OCI-LY7 (cell line): Measurements from ENCODE around the gene COQ10A. TPM values are rescaled to one million over a fixed set of nuclear protein-coding genes. Genes with fewer than 3 reads are reported as not detected.

Source experiments
- BruUV-seq: library from RNA; stranded (reverse); fragments of 400-500 nt; replicated peaks from 2 replicates; lab custom pipeline; 2021; lab: Mats Ljungman, UMichigan
- CTCF ChIA-PET: fragments of 300-600 bp; sonication (Branson Sonifier 250); formaldehyde crosslinking; loops from one replicate; lab custom pipeline; 2022; ENCODE audit warnings: antibody characterized with exemption; ENCODE audit not compliant: unreplicated experiment; lab: Charles Lee
- POLR2A ChIA-PET: fragments of 300-600 bp; sonication (Branson Sonifier 250); formaldehyde crosslinking; loops from one replicate; lab custom pipeline; 2022; ENCODE audit warnings: antibody characterized with exemption; lab: Charles Lee
- DNase-seq: peaks from one replicate; pipeline ENCODE4 v3.0.0-alpha.2; 2015; ENCODE audit warnings: low spot score
- H2AFZ ChIP-seq: fragments of 200-600 bp; sonication (generic), shearing (Covaris generic); 2 replicates; pipeline ENCODE4 v1.6.1; 2014; ENCODE audit warnings: mild to moderate bottlenecking, antibody characterized with exemption, low read length, moderate library complexity
- H3K27ac ChIP-seq: fragments of 200-600 bp; sonication (generic); 2 replicates; pipeline ENCODE4 v1.5.1; 2014; ENCODE audit warnings: mixed run types, low read depth, mild to moderate bottlenecking, moderate library complexity, low read length, inconsistent platforms; ENCODE audit not compliant: poor library complexity, severe bottlenecking
- H3K36me3 ChIP-seq: fragments of 200-600 bp; sonication (generic); 2 replicates; pipeline ENCODE4 v1.6.1; 2014; ENCODE audit warnings: mild to moderate bottlenecking, antibody characterized with exemption, low read length, moderate library complexity, mixed read lengths; ENCODE audit not compliant: insufficient read depth
- H3K4me1 ChIP-seq: fragments of 200-600 bp; sonication (generic); 2 replicates; pipeline ENCODE4 v1.5.1; 2014; ENCODE audit warnings: mild to moderate bottlenecking, low read length; ENCODE audit not compliant: insufficient read depth, poor library complexity, severe bottlenecking
- H3K4me2 ChIP-seq: fragments of 200-600 bp; sonication (generic); 2 replicates; pipeline ENCODE4 v1.6.1; 2014; ENCODE audit warnings: mild to moderate bottlenecking, low read length
- H3K4me3 ChIP-seq: fragments of 200-600 bp; sonication (generic); 2 replicates; pipeline ENCODE4 v1.5.1; 2014; ENCODE audit warnings: mild to moderate bottlenecking, low read depth, low read length; ENCODE audit not compliant: poor library complexity, severe bottlenecking
- H3K79me2 ChIP-seq: fragments of 200-600 bp; sonication (generic); 2 replicates; pipeline ENCODE4 v1.6.1; 2016; ENCODE audit warnings: low read depth, mild to moderate bottlenecking, low read length, moderate library complexity, mixed read lengths; ENCODE audit not compliant: insufficient read depth
- H3K9me2 ChIP-seq: fragments of 200-600 bp; sonication (generic); 2 replicates; pipeline ENCODE4 v1.6.1; 2016; ENCODE audit warnings: mild to moderate bottlenecking, low read length, mixed read lengths; ENCODE audit not compliant: insufficient read depth
- H3K9me3 ChIP-seq: fragments of 200-600 bp; sonication (generic); 2 replicates; pipeline ENCODE4 v1.6.1; 2014; ENCODE audit warnings: mild to moderate bottlenecking, mixed run types, low read length, mixed read lengths
- H4K20me1 ChIP-seq: fragments of 200-600 bp; sonication (generic); 2 replicates; pipeline ENCODE4 v1.6.1; 2014; ENCODE audit warnings: mild to moderate bottlenecking, antibody characterized with exemption, low read length, moderate library complexity, mixed read lengths; ENCODE audit not compliant: insufficient read depth
- CTCF ChIP-seq: fragments of 200-600 bp; sonication (generic); conservative IDR thresholded peaks from 2 replicates; pipeline ENCODE4 v1.5.1; 2014; ENCODE audit warnings: mild to moderate bottlenecking, antibody characterized with exemption, low read length, moderate library complexity, mixed read lengths
- EZH2phosphoT487 ChIP-seq: fragments of 200-600 bp; sonication (generic); IDR thresholded peaks from 2 replicates; pipeline ENCODE4 v1.6.1; 2018; ENCODE audit warnings: low read depth, borderline replicate concordance, mild to moderate bottlenecking, mixed run types, antibody characterized with exemption, low read length, moderate library complexity, mixed read lengths
- intact Hi-C: fragments of 100-400 bp; cut with micrococcal nuclease; formaldehyde crosslinking; loops from one replicate; pipeline ENCODE4 v1.10.0; 2022; ENCODE audit not compliant: unreplicated experiment
- total RNA-seq, 2 experiments: library from RNA; depleted of rRNA in 1 of 2; stranded (reverse); fragments of >200 nt in 1 of 2; shearing (Covaris generic) in 1 of 2; gene quantifications; 2 replicates each; pipeline ENCODE4 v1.2.3, GENCODE V29; 2014 to 2022

Gene COQ10A
- total RNA-seq, 2 experiments from 2014 or later = 20.6 to 22.1 TPM

GRCh38 chr12:56260380-56260779 lies 6.4 kb upstream of the COQ10A start:
- intact Hi-C loops = no loop called here
- CTCF ChIA-PET = no interaction called here

DNA sequence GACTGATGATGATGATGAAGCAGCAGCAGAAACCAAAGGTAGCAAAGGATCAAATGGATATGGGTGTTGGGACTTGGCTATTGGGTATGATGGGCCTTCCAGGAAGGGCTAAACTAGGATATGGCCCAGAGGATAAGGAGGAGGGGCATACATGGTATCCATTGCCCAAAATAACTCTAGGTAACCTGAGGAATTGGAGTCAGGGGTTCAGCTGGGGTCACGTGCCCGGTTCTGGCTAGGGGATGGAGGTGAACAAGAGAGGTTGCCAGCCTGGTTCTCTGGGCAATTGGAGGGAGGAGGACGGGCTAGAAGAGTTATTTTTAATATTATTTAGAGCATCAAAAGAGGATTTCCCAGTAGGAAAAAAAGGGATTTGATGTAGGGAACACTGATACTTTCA lies 5.8 kb upstream of the COQ10A start:
- ChIA-PET POLR2A (no interaction called here), CTCF (no interaction called here)
- Histone ChIP-seq H3K4me3 (no peak overlapping the region), H3K9me2 (no peaks in the 10 kb centered on the region), H3K36me3 (peaks cover 12% of the 10 kb centered on the region; the same call in 1 of the 2 replicates), H3K79me2 (peaks cover 17% of the 10 kb centered on the region; the same call in 1 of the 2 replicates), H4K20me1 (0 out of 2 replicates have a peak, but pooled peaks cover 5% of the 10 kb centered on the region), H2AFZ (no peak overlapping the region), H3K27ac (no peak overlapping the region), H3K4me1 (peaks cover 21% of the 10 kb centered on the region), H3K9me3 (no peaks in the 10 kb centered on the region), H3K4me2 (no peak overlapping the region)
- DNase-seq = no peak
- intact Hi-C loops = no loop called here
- BruUV-seq = no TSS peak
- TF ChIP-seq EZH2phosphoT487 (no peak), CTCF (no peak)

More at GRCh38 chr12:56260380-56260779, 6.4 kb upstream of the COQ10A start:
- no peak for DNase-seq
- 0 out of 2 replicates have a peak, but pooled peaks cover 5% of the 10 kb centered on the region for H4K20me1 ChIP-seq
- peaks cover 17% of the 10 kb centered on the region; the same call in 1 of the 2 replicates for H3K36me3 ChIP-seq
- H3K79me2 ChIP-seq = peaks cover 17% of the 10 kb centered on the region; the same call in 1 of the 2 replicates
- POLR2A ChIA-PET = no interaction called here
- no peak overlapping the region for H3K27ac ChIP-seq
- no peak overlapping the region for H2AFZ ChIP-seq
- H3K4me3 ChIP-seq = no peak overlapping the region
- H3K4me1 ChIP-seq = peaks cover 17% of the 10 kb centered on the region
- BruUV-seq = no TSS peak
- TF ChIP-seq EZH2phosphoT487 = no peak
- TF ChIP-seq CTCF = no peak
- no peaks in the 10 kb centered on the region for H3K9me2 ChIP-seq
- no peaks in the 10 kb centered on the region for H3K9me3 ChIP-seq
- no peak overlapping the region for H3K4me2 ChIP-seq

DNA sequence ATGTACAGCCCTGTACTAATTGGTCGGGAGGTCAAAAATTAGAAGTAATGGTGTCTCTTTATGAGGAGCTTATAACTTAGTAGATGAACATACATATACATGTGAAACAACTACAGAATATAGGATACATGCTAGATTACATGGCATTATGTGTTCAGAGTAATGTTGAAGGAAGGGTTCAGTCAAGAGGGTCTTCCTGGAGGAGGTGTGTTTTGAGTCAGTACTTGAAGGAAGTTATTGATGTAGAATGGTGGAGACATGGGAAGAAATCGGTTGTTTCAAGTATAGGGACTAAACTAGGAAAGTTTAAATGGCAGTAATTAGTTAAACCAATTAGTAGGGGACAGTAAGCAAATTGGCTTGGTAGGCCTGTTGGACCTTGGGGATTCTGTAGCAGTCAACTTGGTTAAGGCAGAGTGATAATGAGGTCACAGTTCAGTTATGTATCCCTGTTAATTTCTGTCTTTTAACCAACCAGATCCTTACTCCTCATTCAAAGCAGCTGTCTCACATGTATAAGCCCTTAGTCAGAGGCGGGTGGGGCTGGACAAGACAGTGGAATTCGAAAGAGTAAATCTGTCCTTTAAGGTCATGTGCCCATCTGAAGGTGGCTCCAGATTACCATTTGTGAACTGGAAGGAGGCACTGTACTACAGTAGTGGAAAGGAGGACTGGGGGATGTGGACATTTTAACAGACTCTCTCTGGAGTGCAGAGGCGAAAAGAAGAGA lies 5.1 kb upstream of the COQ10A start:
- no peaks in the 10 kb centered on the region for H3K9me2 ChIP-seq
- CTCF ChIA-PET = no interaction called here
- BruUV-seq = no TSS peak
- intact Hi-C loops = no loop called here
- POLR2A ChIA-PET = no interaction called here
- 0 out of 2 replicates have a peak, but pooled peaks cover 5% of the 10 kb centered on the region for H4K20me1 ChIP-seq
- H3K4me2 ChIP-seq = no peak overlapping the region
- H3K4me1 ChIP-seq = peaks cover 22% of the 10 kb centered on the region
- H2AFZ ChIP-seq = no peak overlapping the region
- no peaks in the 10 kb centered on the region for H3K9me3 ChIP-seq
- H3K4me3 ChIP-seq = no peak overlapping the region
- H3K79me2 ChIP-seq = peaks cover 12% of the 10 kb centered on the region; the same call in 1 of the 2 replicates
- no peak for TF ChIP-seq EZH2phosphoT487
- no peak for TF ChIP-seq CTCF
- H3K36me3 ChIP-seq = peaks cover 4% of the 10 kb centered on the region; the same call in 1 of the 2 replicates
- no peak overlapping the region for H3K27ac ChIP-seq
- DNase-seq = no peak
